ENCODE data around the gene FAM72A.

Gene FAM72A

DNA sequence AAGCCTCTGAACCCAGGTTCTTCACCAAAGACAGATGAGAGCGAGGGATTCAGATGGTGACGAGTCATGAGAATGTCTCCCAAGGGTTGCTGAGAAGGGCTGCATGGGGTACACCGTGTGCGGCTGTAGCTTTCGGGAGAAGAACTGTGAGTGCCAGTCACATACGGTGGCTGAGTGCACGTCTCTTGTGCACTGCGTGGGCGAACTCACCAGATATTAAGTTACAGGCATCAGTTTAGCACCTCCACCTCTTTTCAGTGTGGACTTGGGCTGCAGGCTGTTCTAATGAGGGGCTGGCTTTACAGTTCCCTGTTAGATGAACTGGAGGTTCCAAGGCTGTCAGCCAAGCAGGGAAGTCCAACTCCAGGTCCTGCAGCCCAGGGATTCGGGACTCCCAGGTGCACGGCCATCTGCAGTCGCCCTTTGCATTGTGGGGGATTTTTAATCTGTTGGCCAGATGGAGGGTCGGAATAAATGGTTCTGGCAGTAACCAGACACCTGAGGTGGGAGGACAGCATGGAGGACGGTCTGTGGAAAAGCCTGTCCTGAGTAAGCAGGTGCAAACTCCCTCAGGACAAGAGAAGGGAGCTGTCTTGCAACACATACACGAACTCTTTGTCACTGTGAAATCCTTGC is 59.0 kb downstream of the FAM72A start:
- Histone ChIP-seq H3K9ac (ENCODE audit: low read length) (no peak overlapping the region), H2AFZ (ENCODE audit: low read length) (no peak overlapping the region), H3K4me2 (ENCODE audit: low read depth, low read length) (no peak overlapping the region), H3K4me3 (ENCODE audit: low read length) (no peak overlapping the region), H3K27me3 (replicated peaks; ENCODE audit: insufficient read depth, low read length) (no peaks in the 10 kb centered on the region), H3K36me3 (replicated peaks; ENCODE audit: insufficient read depth, low read length) (no peaks in the 10 kb centered on the region), H4K20me1 (ENCODE audit: insufficient read depth, low read length) (no peaks in the 10 kb centered on the region), H3F3A (ENCODE audit: insufficient read depth, low read length) (no peaks in the 10 kb centered on the region), H3K4me1 (ENCODE audit: low read length) (no peaks in the 10 kb centered on the region), H3K79me2 (ENCODE audit: low read length) (no peaks in the 10 kb centered on the region), H3K27ac (ENCODE audit: low read length) (no peak overlapping the region), H3K9me3 (replicated peaks; ENCODE audit: insufficient read depth, low read length) (no peaks in the 10 kb centered on the region), H3K9me2 (replicated peaks; ENCODE audit: insufficient read depth, low read length) (no peaks in the 10 kb centered on the region)
- TF ChIP-seq EZH2phosphoT487 (IDR thresholded peaks at IDR 0.05; ENCODE audit: low read length): no peak
- peak; percentile 0 for DNase-seq

DNA sequence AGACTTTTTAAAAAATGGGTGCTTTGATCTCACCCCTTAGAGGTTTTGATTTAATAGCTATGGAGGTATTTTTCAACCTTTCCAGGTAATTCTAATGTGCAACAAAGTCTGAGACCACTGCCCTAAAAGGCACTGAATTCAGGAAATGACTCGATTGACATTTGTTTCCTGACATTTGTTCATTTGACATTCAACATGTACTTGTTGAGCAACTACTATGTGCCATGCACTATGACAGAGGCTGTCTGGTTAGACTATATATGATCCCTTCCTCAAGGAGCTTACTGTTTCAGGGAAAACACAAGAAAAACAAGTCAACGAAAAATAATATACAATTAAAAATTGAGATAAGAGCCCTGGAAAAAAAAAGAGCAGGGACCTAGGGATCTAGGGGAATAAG is 59.9 kb downstream of the FAM72A start:
- no peaks in the 10 kb centered on the region for H3K9me2 ChIP-seq (replicated peaks; ENCODE audit: insufficient read depth, low read length)
- H3F3A ChIP-seq (ENCODE audit: insufficient read depth, low read length): no peaks in the 10 kb centered on the region
- H2AFZ ChIP-seq (ENCODE audit: low read length): no peak overlapping the region
- no peak for DNase-seq
- no peaks in the 10 kb centered on the region for H4K20me1 ChIP-seq (ENCODE audit: insufficient read depth, low read length)
- no peak overlapping the region for H3K27ac ChIP-seq (ENCODE audit: low read length)
- H3K4me1 ChIP-seq (ENCODE audit: low read length): no peaks in the 10 kb centered on the region
- no peak overlapping the region for H3K4me3 ChIP-seq (ENCODE audit: low read length)
- no peaks in the 10 kb centered on the region for H3K9me3 ChIP-seq (replicated peaks; ENCODE audit: insufficient read depth, low read length)
- no peak for TF ChIP-seq EZH2phosphoT487 (IDR thresholded peaks at IDR 0.05; ENCODE audit: low read length)
- TF ChIP-seq, protein P1, sequence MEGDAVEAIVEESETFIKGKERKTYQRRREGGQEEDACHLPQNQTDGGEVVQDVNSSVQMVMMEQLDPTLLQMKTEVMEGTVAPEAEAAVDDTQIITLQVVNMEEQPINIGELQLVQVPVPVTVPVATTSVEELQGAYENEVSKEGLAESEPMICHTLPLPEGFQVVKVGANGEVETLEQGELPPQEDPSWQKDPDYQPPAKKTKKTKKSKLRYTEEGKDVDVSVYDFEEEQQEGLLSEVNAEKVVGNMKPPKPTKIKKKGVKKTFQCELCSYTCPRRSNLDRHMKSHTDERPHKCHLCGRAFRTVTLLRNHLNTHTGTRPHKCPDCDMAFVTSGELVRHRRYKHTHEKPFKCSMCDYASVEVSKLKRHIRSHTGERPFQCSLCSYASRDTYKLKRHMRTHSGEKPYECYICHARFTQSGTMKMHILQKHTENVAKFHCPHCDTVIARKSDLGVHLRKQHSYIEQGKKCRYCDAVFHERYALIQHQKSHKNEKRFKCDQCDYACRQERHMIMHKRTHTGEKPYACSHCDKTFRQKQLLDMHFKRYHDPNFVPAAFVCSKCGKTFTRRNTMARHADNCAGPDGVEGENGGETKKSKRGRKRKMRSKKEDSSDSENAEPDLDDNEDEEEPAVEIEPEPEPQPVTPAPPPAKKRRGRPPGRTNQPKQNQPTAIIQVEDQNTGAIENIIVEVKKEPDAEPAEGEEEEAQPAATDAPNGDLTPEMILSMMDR (IDR thresholded peaks at IDR 0.05; ENCODE audit: low read length): no peak
- TF ChIP-seq EZH2 (optimal IDR thresholded peaks at IDR 0.05; ENCODE audit: low read depth, low read length): no peak
- no peaks in the 10 kb centered on the region for H3K36me3 ChIP-seq (replicated peaks; ENCODE audit: insufficient read depth, low read length)
- no peaks in the 10 kb centered on the region for H3K27me3 ChIP-seq (replicated peaks; ENCODE audit: insufficient read depth, low read length)
- H3K9ac ChIP-seq (ENCODE audit: low read length): no peak overlapping the region
- H3K4me2 ChIP-seq (ENCODE audit: low read depth, low read length): no peak overlapping the region
- no peaks in the 10 kb centered on the region for H3K79me2 ChIP-seq (ENCODE audit: low read length)

DNA sequence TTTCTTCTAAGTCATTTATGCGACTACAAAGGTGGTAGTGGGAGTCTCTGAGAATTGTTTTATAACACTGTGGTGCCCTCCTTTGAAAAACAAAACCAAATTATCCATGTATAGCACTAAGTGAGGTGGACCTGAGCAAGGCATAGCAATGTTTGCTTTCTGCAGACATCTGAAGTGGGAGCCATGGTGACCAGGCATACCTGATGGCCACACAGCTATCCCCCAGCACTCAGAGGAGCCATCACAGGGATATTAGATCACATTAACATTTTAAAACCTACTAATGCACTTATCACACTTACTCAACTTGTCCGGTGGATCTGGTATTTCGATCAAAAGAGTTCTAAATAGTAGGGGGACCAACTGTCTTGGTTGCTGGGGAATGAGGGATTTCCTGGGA is 60.6 kb downstream of the FAM72A start:
- Histone ChIP-seq H3F3A (ENCODE audit: insufficient read depth, low read length) (no peaks in the 10 kb centered on the region), H3K79me2 (ENCODE audit: low read length) (no peaks in the 10 kb centered on the region), H3K36me3 (replicated peaks; ENCODE audit: insufficient read depth, low read length) (no peaks in the 10 kb centered on the region), H3K27ac (ENCODE audit: low read length) (no peak overlapping the region), H3K4me2 (ENCODE audit: low read depth, low read length) (no peak overlapping the region), H2AFZ (ENCODE audit: low read length) (no peak overlapping the region), H4K20me1 (ENCODE audit: insufficient read depth, low read length) (no peaks in the 10 kb centered on the region), H3K4me3 (ENCODE audit: low read length) (no peak overlapping the region), H3K9me2 (replicated peaks; ENCODE audit: insufficient read depth, low read length) (no peaks in the 10 kb centered on the region), H3K9ac (ENCODE audit: low read length) (no peak overlapping the region), H3K4me1 (ENCODE audit: low read length) (no peaks in the 10 kb centered on the region), H3K9me3 (replicated peaks; ENCODE audit: insufficient read depth, low read length) (no peaks in the 10 kb centered on the region), H3K27me3 (replicated peaks; ENCODE audit: insufficient read depth, low read length) (no peaks in the 10 kb centered on the region)
- no peak for DNase-seq
- no peak for TF ChIP-seq EZH2phosphoT487 (IDR thresholded peaks at IDR 0.05; ENCODE audit: low read length)
- TF ChIP-seq, protein P1 (IDR thresholded peaks at IDR 0.05; ENCODE audit: low read length): no peak
- no peak for TF ChIP-seq EZH2 (optimal IDR thresholded peaks at IDR 0.05; ENCODE audit: low read depth, low read length)

DNA sequence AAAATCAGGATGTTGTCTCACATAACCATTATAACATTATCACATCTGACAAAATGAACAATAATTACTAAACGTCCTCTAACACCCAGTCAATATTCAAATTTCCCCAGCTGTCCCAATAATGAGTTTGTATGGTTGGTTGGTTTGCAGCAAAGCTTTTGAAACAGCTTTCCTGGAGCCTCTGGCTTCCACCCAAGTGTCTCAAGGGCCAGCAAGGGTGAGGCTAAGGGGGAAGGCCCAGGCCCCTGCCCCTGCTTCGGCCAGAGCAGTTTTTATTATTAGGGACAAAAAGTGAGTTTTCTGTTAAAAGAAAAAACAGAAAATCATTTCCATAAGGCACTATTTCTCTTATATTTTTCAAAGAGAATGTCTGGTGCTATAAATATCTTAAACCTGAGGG is 66.4 kb downstream of the FAM72A start:
- TF ChIP-seq EZH2 (optimal IDR thresholded peaks at IDR 0.05; ENCODE audit: low read depth, low read length) (no peak), EZH2phosphoT487 (IDR thresholded peaks at IDR 0.05; ENCODE audit: low read length) (no peak)
- TF ChIP-seq, protein P1 (IDR thresholded peaks at IDR 0.05; ENCODE audit: low read length): no peak
- Histone ChIP-seq H3K9me2 (replicated peaks; ENCODE audit: insufficient read depth, low read length) (no peaks in the 10 kb centered on the region), H3F3A (ENCODE audit: insufficient read depth, low read length) (no peaks in the 10 kb centered on the region), H4K20me1 (ENCODE audit: insufficient read depth, low read length) (no peaks in the 10 kb centered on the region), H3K9ac (ENCODE audit: low read length) (no peak overlapping the region), H3K4me1 (ENCODE audit: low read length) (no peaks in the 10 kb centered on the region), H3K79me2 (ENCODE audit: low read length) (no peaks in the 10 kb centered on the region), H3K36me3 (replicated peaks; ENCODE audit: insufficient read depth, low read length) (no peaks in the 10 kb centered on the region), H3K4me2 (ENCODE audit: low read depth, low read length) (no peak overlapping the region), H3K27me3 (replicated peaks; ENCODE audit: insufficient read depth, low read length) (no peaks in the 10 kb centered on the region), H3K4me3 (ENCODE audit: low read length) (no peak overlapping the region), H3K9me3 (replicated peaks; ENCODE audit: insufficient read depth, low read length) (no peaks in the 10 kb centered on the region), H3K27ac (ENCODE audit: low read length) (no peak overlapping the region), H2AFZ (ENCODE audit: low read length) (no peak overlapping the region)
- DNase-seq: no peak

Measured in MM.1S (cell line).